GM06990 (cell line): ENCODE results near the gene PRRC2B.

Experiments used
- DNase-seq: peaks from one replicate; pipeline ENCODE4 v3.0.0-alpha.2; 2011; ENCODE audit not compliant: insufficient read length; ENCODE audit errors: extremely low read depth
- H3K27me3 ChIP-seq: replicated peaks from 2 replicates; pipeline ENCODE4 v1.6.0; 2011; ENCODE audit warnings: low read length; ENCODE audit not compliant: control insufficient read depth, insufficient read depth
- H3K36me3 ChIP-seq: 2 replicates; pipeline ENCODE4 v1.5.1; 2011; ENCODE audit warnings: low read length; ENCODE audit not compliant: control insufficient read depth, insufficient read depth
- H3K4me3 ChIP-seq: replicated peaks from 2 replicates; pipeline ENCODE4 v1.5.1; 2011; ENCODE audit warnings: low read depth, mild to moderate bottlenecking, control low read depth, low read length
- CTCF ChIP-seq: IDR thresholded peaks from 2 replicates; pipeline ENCODE4 v1.5.1; 2011; ENCODE audit warnings: low read length, control low read depth, mild to moderate bottlenecking, inconsistent platforms; ENCODE audit not compliant: insufficient read depth, poor library complexity, severe bottlenecking

The PRRC2B gene

GRCh38 chr9:131487621-131488031 lies 93.7 kb downstream of the PRRC2B start:
- no peaks in the 10 kb centered on the region for H3K27me3 ChIP-seq
- peaks cover 80% of the 10 kb centered on the region for H3K36me3 ChIP-seq
- TF ChIP-seq CTCF: no peak
- DNase-seq: no peak
- no peak overlapping the region for H3K4me3 ChIP-seq

- no peak for TF ChIP-seq CTCF
- H3K36me3 ChIP-seq: peaks cover 76% of the 10 kb centered on the region
- H3K4me3 ChIP-seq: no peak overlapping the region
- H3K27me3 ChIP-seq: no peaks in the 10 kb centered on the region
- no peak for DNase-seq
Measured at GRCh38 chr9:131490514-131490913, 96.6 kb downstream of the PRRC2B start.

- Histone ChIP-seq H3K27me3 (no peaks in the 10 kb centered on the region), H3K4me3 (no peak overlapping the region), H3K36me3 (peaks cover 75% of the 10 kb centered on the region)
- DNase-seq: no peak
- no peak for TF ChIP-seq CTCF
Measured at GRCh38 chr9:131491001-131491710, 97.3 kb downstream of the PRRC2B start.

GRCh38 chr9:131492070-131492469 lies 98.2 kb downstream of the PRRC2B start:
- no peak overlapping the region for H3K4me3 ChIP-seq
- H3K36me3 ChIP-seq: peaks cover 75% of the 10 kb centered on the region
- TF ChIP-seq CTCF: no peak
- no peak for DNase-seq
- H3K27me3 ChIP-seq: no peaks in the 10 kb centered on the region

- H3K36me3 ChIP-seq: peaks cover 69% of the 10 kb centered on the region
- H3K4me3 ChIP-seq: no peak overlapping the region
- TF ChIP-seq CTCF: no peak
- H3K27me3 ChIP-seq: no peaks in the 10 kb centered on the region
- DNase-seq: no peak
Measured at GRCh38 chr9:131494296-131494870, 100.5 kb downstream of the PRRC2B start.
